Spleen (tissue), 7 donors: Measurements from ENCODE around the gene PODXL2.

Experiments
- CTCF ChIP-seq, 11 experiments: fragments of 200-600 bp in 7 of 11; fragments of 450-650 bp in 4 of 11; sonication (generic) in 4 of 11; IDR thresholded peaks in 8 of 11; conservative IDR thresholded peaks in 3 of 11; 1 replicate in 7 of 11; 2 replicates in 4 of 11; pipeline versions ENCODE4 v1.4.0 to v1.8.0; 2016 to 2021; ENCODE audit warnings: antibody characterized with exemption in 11 of 11, inconsistent platforms in 4 of 11, mild to moderate bottlenecking in 1 of 11
- POLR2A ChIP-seq, 3 donors: fragments of 450-650 bp; IDR thresholded peaks; one replicate each; pipeline ENCODE4 v1.5.1; 2017; ENCODE audit warnings: antibody characterized with exemption in 3 of 3, mild to moderate bottlenecking in 1 of 3
- donor health status: DM: no; HTN: no; CAD: no; lungs with moderate emphysema.
- donor health status: DM: no; HTN: no; CAD: no.
- donor health status: DM: no; HTN: no; CAD: no.

- TF ChIP-seq CTCF (IDR thresholded peaks at IDR 0.05 in 8 of 11, conservative IDR thresholded peaks at IDR 0.05 in 3 of 11) = no peak
- TF ChIP-seq POLR2A (IDR thresholded peaks at IDR 0.05) = no peak
Measured at GRCh38 chr3:127632035-127632820, 3.2 kb downstream of the PODXL2 start.
